WI38 (cell line): ENCODE data around the gene CREG1.

Experiments
- H3K4me3 ChIP-seq: 2 replicates; pipeline ENCODE4 v1.5.1; 2011; ENCODE audit warnings: low read depth, mild to moderate bottlenecking, control low read depth, low read length
- CTCF ChIP-seq: IDR thresholded peaks from 2 replicates; pipeline ENCODE4 v1.5.1; 2012; ENCODE audit warnings: low read depth, mild to moderate bottlenecking, control low read depth, low read length

CREG1 gene

GRCh38 chr1:167499106-167499505 lies 54.5 kb downstream of the CREG1 start:
- H3K4me3 ChIP-seq = no peak overlapping the region
- TF ChIP-seq CTCF = no peak

GRCh38 chr1:167496797-167497619 lies 56.6 kb downstream of the CREG1 start:
- TF ChIP-seq CTCF = no peak
- H3K4me3 ChIP-seq = no peak overlapping the region

- TF ChIP-seq CTCF = no peak
- no peak overlapping the region for H3K4me3 ChIP-seq
Observed at GRCh38 chr1:167493372-167493771, 60.2 kb downstream of the CREG1 start.

- no peak for TF ChIP-seq CTCF
- no peak overlapping the region for H3K4me3 ChIP-seq
Observed at GRCh38 chr1:167492481-167492910, 61.1 kb downstream of the CREG1 start.

DNA sequence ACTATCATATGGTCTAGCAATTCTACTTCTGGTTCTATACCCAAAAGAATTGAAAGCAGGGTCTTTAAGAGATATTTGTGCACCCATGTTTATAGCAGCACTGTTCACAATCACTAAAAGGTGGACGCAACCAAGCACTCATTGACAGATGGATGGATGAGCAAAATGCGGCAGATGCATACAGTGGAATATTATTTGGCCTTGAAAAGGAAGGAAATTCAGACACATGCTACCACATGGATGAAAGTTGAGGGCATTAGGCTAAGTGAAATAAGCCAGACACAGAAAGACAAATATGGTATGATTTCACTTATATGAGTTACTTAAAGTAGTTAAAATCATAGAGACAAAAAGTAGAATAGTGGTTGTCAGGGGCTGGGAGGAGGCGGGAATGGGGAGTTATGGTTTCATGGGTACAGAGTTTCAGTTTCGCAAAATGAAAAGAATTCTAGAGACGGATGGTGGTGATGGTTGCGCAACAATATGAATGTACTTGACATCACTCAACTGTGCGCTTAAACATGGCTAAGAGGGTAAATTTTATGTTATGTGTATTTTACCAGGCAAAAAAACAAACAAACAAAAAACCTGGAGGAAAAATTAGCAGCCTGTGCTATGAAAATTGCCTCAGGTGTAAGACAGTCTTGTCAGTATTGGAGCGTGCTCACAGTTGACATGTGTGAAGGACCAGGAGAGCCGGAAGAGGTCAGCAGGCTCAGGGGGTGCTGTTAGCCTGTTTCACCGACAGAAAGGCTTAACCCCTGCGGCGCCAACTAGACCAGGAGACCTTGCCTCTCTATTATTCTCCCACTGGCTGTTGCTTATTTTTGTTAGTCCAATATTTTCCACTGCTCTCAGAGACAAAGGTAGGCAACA lies 61.7 kb downstream of the CREG1 start:
- no peak overlapping the region for H3K4me3 ChIP-seq
- no peak for TF ChIP-seq CTCF
